Measurements from ENCODE around the gene TMEM114. TPM values are rescaled to one million over a fixed set of nuclear protein-coding genes. Genes with fewer than 3 reads are reported as not detected.

The TMEM114 gene
- total and polyA plus RNA-seq, 4 experiments from 2014 or later = not detected

- ChIA-PET POLR2A (ENCODE audit: partially characterized antibody) (no interaction called here), CTCF (ENCODE audit: partially characterized antibody) (no interaction called here)
- DNase-seq = no peak
- H3K27me3 Mint-ChIP-seq = peaks cover 31 to 35% of the 10 kb centered on the region in 2 donors
- intact Hi-C loops (cut with micrococcal nuclease) = no loop called here
- H3K36me3 Mint-ChIP-seq = peaks cover 0 to 3% of the 10 kb centered on the region in 2 donors
- peaks cover 0 to 6% (median 2%) of the 10 kb centered on the region in 4 donors for H3K4me1 Mint-ChIP-seq
- H3K27me3 ChIP-seq (ENCODE audit: insufficient read depth, low read length) = peaks cover 9% of the 10 kb centered on the region
- no peak overlapping the region for H3K4me3 ChIP-seq (ENCODE audit: low read length in 2 of 2)
- peaks cover 0 to 3% (median 0%) of the 10 kb centered on the region in 8 donors for H3K9me3 Mint-ChIP-seq
- no peak overlapping the region for H3K27ac ChIP-seq (ENCODE audit: low read depth, low read length)
- no peaks in the 10 kb centered on the region for H3K9me3 ChIP-seq (ENCODE audit: control insufficient read depth in 1 of 2, low read length in 2 of 2)
- H3K27ac Mint-ChIP-seq = no peak overlapping the region
- H3K36me3 ChIP-seq (ENCODE audit: insufficient read depth, low read length) = no peaks in the 10 kb centered on the region
- no peaks in the 10 kb centered on the region for H3K4me1 ChIP-seq (ENCODE audit: insufficient read depth, low read length)
- H3K4me3 Mint-ChIP-seq = no peak overlapping the region
Measured at GRCh38 chr16:8585041-8585440, 5.3 kb downstream of the TMEM114 start.

GRCh38 chr16:8583732-8584131 lies 6.6 kb downstream of the TMEM114 start:
- ChIA-PET CTCF (ENCODE audit: partially characterized antibody) (interaction anchor here (1.1 to 2.2 kb wide), 2 partner anchors 16 to 425 kb away, joined by 3 to 5 read pairs; no protein-coding TSS in a partner anchor), POLR2A (ENCODE audit: partially characterized antibody) (interaction anchor here (1.2 kb wide), 1 partner anchor 12 kb away, joined by 3 read pairs; no protein-coding TSS in a partner anchor)
- Histone ChIP-seq H3K27me3 (ENCODE audit: insufficient read depth, low read length) (peaks cover 3% of the 10 kb centered on the region), H3K27ac (ENCODE audit: low read depth, low read length) (no peak overlapping the region), H3K9me3 (ENCODE audit: control insufficient read depth in 1 of 2, low read length in 2 of 2) (no peaks in the 10 kb centered on the region), H3K4me1 (ENCODE audit: insufficient read depth, low read length) (no peaks in the 10 kb centered on the region), H3K36me3 (ENCODE audit: insufficient read depth, low read length) (no peaks in the 10 kb centered on the region), H3K4me3 (ENCODE audit: low read length in 2 of 2) (no peak overlapping the region)
- Mint-ChIP-seq H3K4me1 (peaks cover 0 to 2% (median under 1%) of the 10 kb centered on the region in 4 donors), H3K9me3 (peaks cover 0 to 2% (median 0%) of the 10 kb centered on the region in 8 donors), H3K27ac (peak overlapping the region in 1 of 7 donors; percentile 38), H3K4me3 (no peak overlapping the region), H3K36me3 (peaks cover 0 to 3% of the 10 kb centered on the region in 2 donors), H3K27me3 (peaks cover 28 to 36% of the 10 kb centered on the region in 2 donors)
- DNase-seq = no peak
- intact Hi-C loops (cut with micrococcal nuclease) = no loop called here

- no peak overlapping the region for H3K4me3 Mint-ChIP-seq
- peaks cover 0 to 3% of the 10 kb centered on the region in 2 donors for H3K36me3 Mint-ChIP-seq
- no peak for DNase-seq
- H3K27ac Mint-ChIP-seq = no peak overlapping the region
- no peaks in the 10 kb centered on the region for H3K27me3 ChIP-seq (ENCODE audit: insufficient read depth, low read length)
- ChIA-PET CTCF (ENCODE audit: partially characterized antibody) (interaction anchor here (1.1 to 2.2 kb wide), 2 partner anchors 16 to 425 kb away, joined by 3 to 5 read pairs; no protein-coding TSS in a partner anchor), POLR2A (ENCODE audit: partially characterized antibody) (interaction anchor here (1.2 kb wide), 1 partner anchor 11 kb away, joined by 3 read pairs; no protein-coding TSS in a partner anchor)
- no peaks in the 10 kb centered on the region for H3K36me3 ChIP-seq (ENCODE audit: insufficient read depth, low read length)
- no peak overlapping the region for H3K4me3 ChIP-seq (ENCODE audit: low read length in 2 of 2)
- H3K27me3 Mint-ChIP-seq = peaks cover 24 to 31% of the 10 kb centered on the region in 2 donors
- no peaks in the 10 kb centered on the region for H3K4me1 Mint-ChIP-seq
- no peak overlapping the region for H3K27ac ChIP-seq (ENCODE audit: low read depth, low read length)
- intact Hi-C loops (cut with micrococcal nuclease) = no loop called here
- H3K4me1 ChIP-seq (ENCODE audit: insufficient read depth, low read length) = no peaks in the 10 kb centered on the region
- no peaks in the 10 kb centered on the region for H3K9me3 ChIP-seq (ENCODE audit: control insufficient read depth in 1 of 2, low read length in 2 of 2)
- H3K9me3 Mint-ChIP-seq = peaks cover 0 to 2% (median 0%) of the 10 kb centered on the region in 8 donors
Measured at GRCh38 chr16:8583199-8583598, 7.1 kb downstream of the TMEM114 start.

- Mint-ChIP-seq H3K27ac (no peak overlapping the region), H3K36me3 (no peaks in the 10 kb centered on the region), H3K9me3 (peaks cover 0 to 2% (median 0%) of the 10 kb centered on the region in 8 donors), H3K4me1 (no peaks in the 10 kb centered on the region), H3K27me3 (peaks cover 17 to 27% of the 10 kb centered on the region in 2 donors), H3K4me3 (no peak overlapping the region)
- no peak overlapping the region for H3K4me3 ChIP-seq (ENCODE audit: low read length in 2 of 2)
- H3K27me3 ChIP-seq (ENCODE audit: insufficient read depth, low read length) = no peaks in the 10 kb centered on the region
- CTCF ChIA-PET (ENCODE audit: partially characterized antibody) = interaction anchor here (1.6 to 2.2 kb wide), 2 partner anchors 13 to 15 kb away, joined by 4 to 5 read pairs; no protein-coding TSS in a partner anchor
- DNase-seq = no peak
- H3K36me3 ChIP-seq (ENCODE audit: insufficient read depth, low read length) = no peaks in the 10 kb centered on the region
- no peaks in the 10 kb centered on the region for H3K4me1 ChIP-seq (ENCODE audit: insufficient read depth, low read length)
- H3K27ac ChIP-seq (ENCODE audit: low read depth, low read length) = no peak overlapping the region
- POLR2A ChIA-PET (ENCODE audit: partially characterized antibody) = no interaction called here
- H3K9me3 ChIP-seq (ENCODE audit: control insufficient read depth in 1 of 2, low read length in 2 of 2) = no peaks in the 10 kb centered on the region
- intact Hi-C loops (cut with micrococcal nuclease) = no loop called here
Measured at GRCh38 chr16:8581831-8582580, 8.3 kb downstream of the TMEM114 start.

- no peak overlapping the region for H3K27ac Mint-ChIP-seq
- no peak overlapping the region for H3K4me3 ChIP-seq (ENCODE audit: low read length in 2 of 2)
- ChIA-PET CTCF (ENCODE audit: partially characterized antibody) (interaction anchor here (2.4 kb wide), 1 partner anchor 429 kb away, joined by 7 read pairs; no protein-coding TSS in a partner anchor), POLR2A (ENCODE audit: partially characterized antibody) (no interaction called here)
- H3K27me3 ChIP-seq (ENCODE audit: insufficient read depth, low read length) = no peaks in the 10 kb centered on the region
- no peak overlapping the region for H3K4me3 Mint-ChIP-seq
- no peak overlapping the region for H3K27ac ChIP-seq (ENCODE audit: low read depth, low read length)
- DNase-seq = no peak
- peaks cover 0 to 2% (median 0%) of the 10 kb centered on the region in 8 donors for H3K9me3 Mint-ChIP-seq
- intact Hi-C loops (cut with micrococcal nuclease) = no loop called here
- H3K9me3 ChIP-seq (ENCODE audit: control insufficient read depth in 1 of 2, low read length in 2 of 2) = no peaks in the 10 kb centered on the region
- H3K27me3 Mint-ChIP-seq = peaks cover 13 to 30% of the 10 kb centered on the region in 2 donors
- H3K36me3 ChIP-seq (ENCODE audit: insufficient read depth, low read length) = no peaks in the 10 kb centered on the region
- H3K4me1 ChIP-seq (ENCODE audit: insufficient read depth, low read length) = no peaks in the 10 kb centered on the region
- H3K36me3 Mint-ChIP-seq = no peaks in the 10 kb centered on the region
- H3K4me1 Mint-ChIP-seq = no peaks in the 10 kb centered on the region
Measured at GRCh38 chr16:8579559-8579958, 10.8 kb downstream of the TMEM114 start.

- no peaks in the 10 kb centered on the region for H3K9me3 ChIP-seq (ENCODE audit: control insufficient read depth in 1 of 2, low read length in 2 of 2)
- H3K36me3 ChIP-seq (ENCODE audit: insufficient read depth, low read length) = no peaks in the 10 kb centered on the region
- H3K4me1 ChIP-seq (ENCODE audit: insufficient read depth, low read length) = no peaks in the 10 kb centered on the region
- ChIA-PET POLR2A (ENCODE audit: partially characterized antibody) (no interaction called here), CTCF (ENCODE audit: partially characterized antibody) (no interaction called here)
- H3K36me3 Mint-ChIP-seq = no peaks in the 10 kb centered on the region
- no peak overlapping the region for H3K27ac ChIP-seq (ENCODE audit: low read depth, low read length)
- H3K4me3 Mint-ChIP-seq = no peak overlapping the region
- intact Hi-C loops (cut with micrococcal nuclease) = no loop called here
- H3K27me3 Mint-ChIP-seq = peaks cover 10 to 30% of the 10 kb centered on the region in 2 donors
- no peaks in the 10 kb centered on the region for H3K4me1 Mint-ChIP-seq
- no peak for DNase-seq
- H3K27me3 ChIP-seq (ENCODE audit: insufficient read depth, low read length) = no peaks in the 10 kb centered on the region
- no peak overlapping the region for H3K27ac Mint-ChIP-seq
- peaks cover 0 to 2% (median 0%) of the 10 kb centered on the region in 8 donors for H3K9me3 Mint-ChIP-seq
- no peak overlapping the region for H3K4me3 ChIP-seq (ENCODE audit: low read length in 2 of 2)
Measured at GRCh38 chr16:8577678-8578304, 12.5 kb downstream of the TMEM114 start.

Data from CD4-positive, alpha-beta memory T cell (primary cell).